OCI-LY3 (cell line): ENCODE data around the gene SNED1.

Source experiments
- EZH2phosphoT487 ChIP-seq: fragments of 200-600 bp; shearing (Covaris generic); IDR thresholded peaks from 2 replicates; pipeline ENCODE4 v1.6.1; 2018; ENCODE audit warnings: antibody characterized with exemption, mixed run types, low read depth
- TF ChIP-seq, protein P1 (sequence below): fragments of 200-600, 300-600 bp; sonication (generic); IDR thresholded peaks from 2 replicates; pipeline ENCODE4 v1.5.1; 2014; ENCODE audit warnings: antibody characterized with exemption, low read length, low read depth

DNA sequence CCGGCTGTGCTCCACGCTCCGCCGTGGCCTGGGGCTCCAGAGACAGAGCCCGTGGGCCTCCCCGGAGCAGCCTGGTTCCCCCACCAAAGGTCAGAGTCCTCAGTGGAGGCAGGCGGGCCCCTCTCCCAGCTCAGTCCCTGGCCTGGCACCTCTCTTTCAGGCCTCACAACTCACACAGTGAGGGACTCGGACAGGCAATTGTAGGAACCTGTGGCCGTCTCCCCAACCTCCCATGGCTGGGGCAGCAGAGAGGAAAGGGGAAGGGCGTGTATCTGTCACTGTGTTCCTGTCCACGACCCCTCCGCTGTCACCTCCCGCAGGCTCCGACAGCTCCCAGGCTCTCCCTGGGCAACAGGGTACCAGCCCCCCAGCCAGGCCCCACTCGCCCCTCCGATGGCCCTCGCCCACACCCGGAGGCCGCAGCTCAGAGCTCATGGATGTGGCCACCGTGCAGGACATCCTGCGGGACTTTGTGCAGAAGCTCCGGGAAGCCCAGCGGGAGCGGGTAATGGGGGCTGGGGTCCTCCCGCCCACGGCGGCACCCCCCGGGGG is 32.4 kb upstream of the SNED1 start:
- TF ChIP-seq, protein P1, sequence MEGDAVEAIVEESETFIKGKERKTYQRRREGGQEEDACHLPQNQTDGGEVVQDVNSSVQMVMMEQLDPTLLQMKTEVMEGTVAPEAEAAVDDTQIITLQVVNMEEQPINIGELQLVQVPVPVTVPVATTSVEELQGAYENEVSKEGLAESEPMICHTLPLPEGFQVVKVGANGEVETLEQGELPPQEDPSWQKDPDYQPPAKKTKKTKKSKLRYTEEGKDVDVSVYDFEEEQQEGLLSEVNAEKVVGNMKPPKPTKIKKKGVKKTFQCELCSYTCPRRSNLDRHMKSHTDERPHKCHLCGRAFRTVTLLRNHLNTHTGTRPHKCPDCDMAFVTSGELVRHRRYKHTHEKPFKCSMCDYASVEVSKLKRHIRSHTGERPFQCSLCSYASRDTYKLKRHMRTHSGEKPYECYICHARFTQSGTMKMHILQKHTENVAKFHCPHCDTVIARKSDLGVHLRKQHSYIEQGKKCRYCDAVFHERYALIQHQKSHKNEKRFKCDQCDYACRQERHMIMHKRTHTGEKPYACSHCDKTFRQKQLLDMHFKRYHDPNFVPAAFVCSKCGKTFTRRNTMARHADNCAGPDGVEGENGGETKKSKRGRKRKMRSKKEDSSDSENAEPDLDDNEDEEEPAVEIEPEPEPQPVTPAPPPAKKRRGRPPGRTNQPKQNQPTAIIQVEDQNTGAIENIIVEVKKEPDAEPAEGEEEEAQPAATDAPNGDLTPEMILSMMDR = no peak
- TF ChIP-seq EZH2phosphoT487 = no peak
